Fibroblast of lung (primary cell): ENCODE measurements around the gene ABCG5. TPM values are rescaled to one million over a fixed set of nuclear protein-coding genes. Genes with fewer than 3 reads are reported as not detected.

Experiments used
- DNase-seq, 2 donors: peaks; one replicate each; pipeline versions ENCODE4 v3.0.0 to v3.0.0-alpha.2; 2010; ENCODE audit warnings: low read depth in 2 of 2
- H2AFZ ChIP-seq: 2 replicates; pipeline ENCODE4 v1.5.1; 2012; ENCODE audit warnings: low read length, control low read depth, inconsistent platforms
- H3K27ac ChIP-seq: 2 replicates; pipeline ENCODE4 v1.5.1; 2011; ENCODE audit warnings: low read length, control low read depth; ENCODE audit not compliant: insufficient read depth
- H3K27me3 ChIP-seq: 2 replicates; pipeline ENCODE4 v1.5.1; 2011; ENCODE audit warnings: mild to moderate bottlenecking, low read length; ENCODE audit not compliant: control insufficient read depth, insufficient read depth
- H3K36me3 ChIP-seq: 2 replicates; pipeline ENCODE4 v1.5.1; 2011; ENCODE audit warnings: low read length; ENCODE audit not compliant: control insufficient read depth, insufficient read depth
- H3K4me1 ChIP-seq: 2 replicates; pipeline ENCODE4 v1.5.1; 2011; ENCODE audit warnings: low read length; ENCODE audit not compliant: control insufficient read depth, insufficient read depth; ENCODE audit errors: extremely low read depth
- H3K4me2 ChIP-seq: 2 replicates; pipeline ENCODE4 v1.5.1; 2011; ENCODE audit warnings: low read length, control low read depth; ENCODE audit not compliant: insufficient read depth; ENCODE audit errors: extremely low read depth
- H3K4me3 ChIP-seq, 4 experiments: fragments of 200-600 bp in 1 of 4; sonication (generic) in 1 of 4; replicated peaks in 1 of 4; 2 replicates each; pipeline ENCODE4 v1.5.1; 2011 to 2016; ENCODE audit warnings: low read length in 4 of 4, low read depth in 3 of 4, mild to moderate bottlenecking in 3 of 4, control low read depth in 2 of 4, inconsistent platforms in 1 of 4, mixed read lengths in 1 of 4; ENCODE audit not compliant: insufficient read depth in 1 of 4; ENCODE audit errors: control extremely low read depth in 1 of 4
- H3K79me2 ChIP-seq: 2 replicates; pipeline ENCODE4 v1.5.1; 2012; ENCODE audit warnings: mild to moderate bottlenecking, low read length, inconsistent platforms; ENCODE audit not compliant: control insufficient read depth, insufficient read depth
- H3K9ac ChIP-seq: 2 replicates; pipeline ENCODE4 v1.5.1; 2011; ENCODE audit warnings: mild to moderate bottlenecking, low read length, control low read depth; ENCODE audit not compliant: insufficient read depth
- H3K9me3 ChIP-seq: 2 replicates; pipeline ENCODE4 v1.5.1; 2012; ENCODE audit warnings: low read depth, low read length; ENCODE audit not compliant: control insufficient read depth, insufficient read depth
- H4K20me1 ChIP-seq: 2 replicates; pipeline ENCODE4 v1.5.1; 2011; ENCODE audit warnings: low read length; ENCODE audit not compliant: control insufficient read depth, insufficient read depth; ENCODE audit errors: extremely low read depth
- EZH2 ChIP-seq: IDR thresholded peaks from 2 replicates; pipeline ENCODE4 v1.5.1; 2012; ENCODE audit warnings: low read length, control low read depth, mild to moderate bottlenecking; ENCODE audit errors: missing control alignments
- polyA plus RNA-seq, 2 donors: library from polyadenylated mRNA; depleted of rRNA in 1 of 2; stranded (reverse) in 1 of 2; unstranded in 1 of 2; fragments of >200 nt; gene quantifications; 2 replicates each; pipeline ENCODE4 v1.2.1, GENCODE V29; 2011 to 2012; ENCODE audit warnings: missing spikeins in 1 of 2
- total RNA-seq: library from RNA; depleted of rRNA; stranded (reverse); fragments of >200 nt; gene quantifications from 2 replicates; pipeline ENCODE4 v1.2.1, GENCODE V29; 2014
- TF ChIP-seq, protein P1 (sequence below), 2 donors: IDR thresholded peaks in 1 of 2; conservative IDR thresholded peaks in 1 of 2; 1 replicate in 1 of 2; 2 replicates in 1 of 2; pipeline ENCODE4 v1.5.1; 2011 to 2012; ENCODE audit warnings: low read length in 2 of 2, control low read depth in 1 of 2, inconsistent platforms in 1 of 2, low read depth in 1 of 2, mild to moderate bottlenecking in 1 of 2

Gene ABCG5
- total and polyA plus RNA-seq, 2 donors (not counting 1 experiment from before 2014, with no cell fraction given): not detected

DNA sequence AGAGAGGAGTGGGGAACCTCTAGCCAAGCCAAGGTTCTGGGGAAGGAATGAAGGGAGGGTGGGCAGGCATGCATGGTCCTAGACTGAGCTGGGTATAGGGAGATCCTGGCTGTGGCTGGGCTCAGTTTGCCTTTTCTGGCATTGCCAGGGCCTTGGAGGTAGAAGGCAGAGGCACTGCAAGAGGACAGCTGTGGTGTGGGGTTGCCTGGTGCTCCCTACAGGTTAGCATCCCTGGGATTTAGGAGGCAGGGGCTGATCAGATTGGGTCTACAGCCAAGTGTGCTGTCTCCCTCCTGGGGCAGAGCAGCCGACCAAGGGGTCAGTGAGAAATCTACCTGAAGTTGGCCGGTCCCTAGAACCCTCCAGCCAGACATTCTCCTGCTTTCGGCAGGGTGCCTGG, 16.0 kb upstream of the ABCG5 start:
- Histone ChIP-seq H3K4me1 (no peaks in the 10 kb centered on the region), H3K27me3 (peaks cover 12% of the 10 kb centered on the region)
- no peak for DNase-seq

DNA sequence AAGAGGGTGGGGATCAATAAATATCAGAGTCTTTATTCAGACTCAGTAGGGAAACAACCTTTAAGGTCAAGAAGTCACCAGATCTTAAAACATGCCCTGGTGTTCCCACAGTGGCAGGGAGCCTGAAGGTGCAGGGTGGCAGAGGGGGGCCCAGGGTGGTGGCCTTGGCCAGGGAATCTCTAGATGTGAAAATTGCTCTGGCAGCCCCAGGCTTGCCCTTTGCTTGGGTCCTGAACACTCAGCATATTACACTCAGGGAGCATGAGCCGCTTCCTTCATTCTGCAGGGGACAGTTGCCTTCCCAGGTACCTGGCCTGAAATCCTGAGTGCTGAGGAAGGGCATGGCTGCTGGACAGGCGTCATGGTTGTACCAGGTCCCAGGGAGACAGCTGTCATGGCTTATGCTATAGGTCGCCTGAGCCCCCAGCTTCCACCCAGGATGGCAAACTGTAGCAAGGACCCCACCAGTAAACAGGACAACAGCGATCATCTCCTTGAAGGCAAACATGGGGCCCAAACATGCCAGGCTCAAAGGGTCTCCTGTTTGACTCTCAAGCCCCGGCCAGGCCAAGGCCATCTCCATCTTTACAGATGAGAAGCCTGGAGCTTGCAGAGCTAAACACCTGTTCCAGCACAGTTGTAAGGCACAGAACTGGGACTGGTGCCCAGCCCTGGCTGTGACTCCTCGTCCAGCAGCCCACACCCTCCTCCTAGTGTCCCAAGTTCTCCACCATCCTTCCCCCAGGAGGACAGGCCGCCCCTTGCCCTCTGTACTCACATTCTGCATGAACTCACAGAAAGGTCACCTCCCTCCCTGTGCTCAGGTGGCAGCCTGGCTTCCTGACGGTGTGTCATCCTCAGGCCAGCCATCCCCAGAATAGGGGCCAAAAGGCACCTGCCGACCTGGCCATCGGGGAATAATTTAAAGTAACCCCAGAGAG, 14.8 kb upstream of the ABCG5 start:
- Histone ChIP-seq H3K4me1 (no peaks in the 10 kb centered on the region), H4K20me1 (peaks cover 2% of the 10 kb centered on the region), H3K27me3 (peaks cover 12% of the 10 kb centered on the region), H3K9me3 (no peaks in the 10 kb centered on the region), H3K27ac (no peak overlapping the region), H3K4me2 (no peak overlapping the region), H2AFZ (no peak overlapping the region), H3K79me2 (no peaks in the 10 kb centered on the region), H3K9ac (no peak overlapping the region), H3K4me3 (no peak overlapping the region), H3K36me3 (no peaks in the 10 kb centered on the region)
- TF ChIP-seq, protein P1, sequence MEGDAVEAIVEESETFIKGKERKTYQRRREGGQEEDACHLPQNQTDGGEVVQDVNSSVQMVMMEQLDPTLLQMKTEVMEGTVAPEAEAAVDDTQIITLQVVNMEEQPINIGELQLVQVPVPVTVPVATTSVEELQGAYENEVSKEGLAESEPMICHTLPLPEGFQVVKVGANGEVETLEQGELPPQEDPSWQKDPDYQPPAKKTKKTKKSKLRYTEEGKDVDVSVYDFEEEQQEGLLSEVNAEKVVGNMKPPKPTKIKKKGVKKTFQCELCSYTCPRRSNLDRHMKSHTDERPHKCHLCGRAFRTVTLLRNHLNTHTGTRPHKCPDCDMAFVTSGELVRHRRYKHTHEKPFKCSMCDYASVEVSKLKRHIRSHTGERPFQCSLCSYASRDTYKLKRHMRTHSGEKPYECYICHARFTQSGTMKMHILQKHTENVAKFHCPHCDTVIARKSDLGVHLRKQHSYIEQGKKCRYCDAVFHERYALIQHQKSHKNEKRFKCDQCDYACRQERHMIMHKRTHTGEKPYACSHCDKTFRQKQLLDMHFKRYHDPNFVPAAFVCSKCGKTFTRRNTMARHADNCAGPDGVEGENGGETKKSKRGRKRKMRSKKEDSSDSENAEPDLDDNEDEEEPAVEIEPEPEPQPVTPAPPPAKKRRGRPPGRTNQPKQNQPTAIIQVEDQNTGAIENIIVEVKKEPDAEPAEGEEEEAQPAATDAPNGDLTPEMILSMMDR (conservative IDR thresholded peaks at IDR 0.05 in 1 of 2, IDR thresholded peaks at IDR 0.05 in 1 of 2; ENCODE audit: low read depth in 1 of 2, low read length in 2 of 2): no peak
- TF ChIP-seq EZH2: no peak
- no peak for DNase-seq

More for the DNA sequence above, 16.0 kb upstream of the ABCG5 start:
- Histone ChIP-seq H4K20me1 (peaks cover 2% of the 10 kb centered on the region), H3K4me3 (no peak overlapping the region), H2AFZ (no peak overlapping the region), H3K36me3 (no peaks in the 10 kb centered on the region), H3K79me2 (no peaks in the 10 kb centered on the region), H3K27ac (no peak overlapping the region), H3K9me3 (no peaks in the 10 kb centered on the region), H3K9ac (no peak overlapping the region), H3K4me2 (no peak overlapping the region)
- no peak for TF ChIP-seq EZH2
- TF ChIP-seq, protein P1 (conservative IDR thresholded peaks at IDR 0.05 in 1 of 2, IDR thresholded peaks at IDR 0.05 in 1 of 2; ENCODE audit: low read depth in 1 of 2, low read length in 2 of 2): no peak

DNA sequence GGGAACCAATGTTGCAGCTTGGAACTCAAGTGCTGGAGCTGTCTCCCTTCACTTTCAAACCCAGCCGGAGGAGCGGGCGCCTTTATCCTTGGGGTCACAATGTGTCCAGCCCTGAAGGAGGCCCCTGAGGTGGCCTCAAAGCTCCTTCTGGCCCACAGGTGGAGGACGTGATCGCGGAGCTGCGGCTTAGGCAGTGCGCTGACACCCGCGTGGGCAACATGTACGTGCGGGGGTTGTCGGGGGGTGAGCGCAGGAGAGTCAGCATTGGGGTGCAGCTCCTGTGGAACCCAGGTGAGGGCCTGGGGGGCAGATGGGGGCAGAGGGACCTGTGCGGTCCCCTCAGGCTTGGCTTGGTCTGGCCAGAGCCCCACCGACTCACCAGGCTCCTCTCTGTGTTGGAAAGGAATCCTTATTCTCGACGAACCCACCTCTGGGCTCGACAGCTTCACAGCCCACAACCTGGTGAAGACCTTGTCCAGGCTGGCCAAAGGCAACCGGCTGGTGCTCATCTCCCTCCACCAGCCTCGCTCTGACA, 13.6 kb upstream of the ABCG5 start:
- H2AFZ ChIP-seq: no peak overlapping the region
- no peaks in the 10 kb centered on the region for H3K4me1 ChIP-seq
- peaks cover 2% of the 10 kb centered on the region for H4K20me1 ChIP-seq
- H3K4me3 ChIP-seq: no peak overlapping the region
- H3K27me3 ChIP-seq: peaks cover 12% of the 10 kb centered on the region
- H3K79me2 ChIP-seq: no peaks in the 10 kb centered on the region
- no peaks in the 10 kb centered on the region for H3K9me3 ChIP-seq
- no peak overlapping the region for H3K4me2 ChIP-seq
- H3K27ac ChIP-seq: no peak overlapping the region
- no peak overlapping the region for H3K9ac ChIP-seq
- TF ChIP-seq, protein P1 (conservative IDR thresholded peaks at IDR 0.05 in 1 of 2, IDR thresholded peaks at IDR 0.05 in 1 of 2; ENCODE audit: low read depth in 1 of 2, low read length in 2 of 2): no peak
- no peak for TF ChIP-seq EZH2
- no peaks in the 10 kb centered on the region for H3K36me3 ChIP-seq
- no peak for DNase-seq
